ENCODE measurements around the gene C5AR1. TPM values are rescaled to one million over a fixed set of nuclear protein-coding genes. Genes with fewer than 3 reads are reported as not detected.
A peak's percentile ranks its signal among the peaks of the same experiment; 100 is the strongest.

Gene C5AR1
- total RNA-seq, 6 donors from 2014 or later: 20.3 to 87.3 (median 45.1) TPM

GRCh38 chr19:47370045-47370611 is 60.5 kb downstream of the C5AR1 start:
- WGBS, 2 donors: 55 to 63% methylated on average over 4 to 10 of the region's 10 CpGs
- ATAC-seq (ENCODE audit: low FRiP score in 2 of 2): peak; percentile 73

GRCh38 chr19:47371261-47371660 is 61.6 kb downstream of the C5AR1 start:
- H3K36me3 ChIP-seq: peaks cover 24 to 93% (median 74%) of the 10 kb centered on the region in 4 donors

More at GRCh38 chr19:47370045-47370611, 60.5 kb downstream of the C5AR1 start:
- no peaks in the 10 kb centered on the region for H3K9me3 ChIP-seq
- no peak overlapping the region for H3K4me3 ChIP-seq
- DNase-seq: peak in 1 of 2 donors; percentile 78
- H3K27me3 ChIP-seq: no peaks in the 10 kb centered on the region
- H3K36me3 ChIP-seq: peaks cover 13 to 93% (median 68%) of the 10 kb centered on the region in 4 donors
- peak in 1 of 2 donors; percentile 28 for TF ChIP-seq POLR2AphosphoS5 (IDR thresholded peaks at IDR 0.05)
- no peak for TF ChIP-seq CTCF (IDR thresholded peaks at IDR 0.05)
- no peak for TF ChIP-seq EP300 (IDR thresholded peaks at IDR 0.05)
- peak in 1 of 4 donors; percentile 31 for TF ChIP-seq POLR2A (IDR thresholded peaks at IDR 0.05)
- H3K27ac ChIP-seq: peak overlapping the region; percentile 52 to 86 (median 70)
- H3K4me1 ChIP-seq: no peaks in the 10 kb centered on the region

More at GRCh38 chr19:47371261-47371660, 61.6 kb downstream of the C5AR1 start:
- DNase-seq: no peak
- Histone ChIP-seq H3K27ac (peak overlapping the region in 2 of 4 donors; percentile 73 to 86), H3K4me1 (no peaks in the 10 kb centered on the region), H3K27me3 (no peaks in the 10 kb centered on the region), H3K9me3 (no peaks in the 10 kb centered on the region), H3K4me3 (no peak overlapping the region)
- TF ChIP-seq POLR2A (IDR thresholded peaks at IDR 0.05): no peak
- TF ChIP-seq EP300 (IDR thresholded peaks at IDR 0.05): no peak
- TF ChIP-seq CTCF (IDR thresholded peaks at IDR 0.05): no peak
- TF ChIP-seq POLR2AphosphoS5 (IDR thresholded peaks at IDR 0.05): no peak
- WGBS, 2 donors: 91 to 93% methylated on average over 9 of the region's 9 CpGs
- ATAC-seq (ENCODE audit: low FRiP score in 2 of 2): no peak

Other genes starting within 250 kb of the C5AR1 start
- 10 to 100 TPM; 28.6 to 57.6 (median 44.1) TPM for gene ZC3H4, start 196.1 kb upstream of the C5AR1 start, total RNA-seq
- 10 to 100 TPM; 31.1 to 61.2 (median 55.3) TPM for gene SAE1, start 179.0 kb upstream of the C5AR1 start, total RNA-seq
- gene BBC3, start 78.7 kb upstream of the C5AR1 start, total RNA-seq: 10 to 100 TPM in 4 of 6 donors, 1 to 10 TPM in 2; 7.4 to 29.3 (median 15.9) TPM
- 10 to 100 TPM; 18.2 to 91.1 (median 35.0) TPM for gene CCDC9, start 53.3 kb upstream of the C5AR1 start, total RNA-seq
- 10 to 100 TPM in 4 of 6 donors, 1 to 10 TPM in 1, under 1 TPM in 1; 0.59 to 28.3 (median 22.4) TPM for gene INAFM1, start 35.0 kb upstream of the C5AR1 start, total RNA-seq
- gene C5AR2, start 22.3 kb downstream of the C5AR1 start, total RNA-seq: 10 to 100 TPM in 3 of 6 donors, 1 to 10 TPM in 3; 3.8 to 22.9 (median 10.0) TPM
- 10 to 100 TPM in 5 of 6 donors, 1 to 10 TPM in 1; 8.4 to 80.7 (median 19.4) TPM for gene DHX34, start 39.5 kb downstream of the C5AR1 start, total RNA-seq
- gene MEIS3, start 109.7 kb downstream of the C5AR1 start, total RNA-seq: 1 to 10 TPM in 5 of 6 donors, not detected in 1; 1.7 to 7.1 (median 3.8) TPM
- gene SLC8A2, start 162.0 kb downstream of the C5AR1 start, total RNA-seq: under 1 TPM in 3 of 6 donors, not detected in 3; 0.11 to 0.64 (median 0.15) TPM
- gene KPTN, start 174.4 kb downstream of the C5AR1 start, total RNA-seq: 10 to 100 TPM in 2 of 6 donors, 1 to 10 TPM in 4; 3.5 to 15.8 (median 7.4) TPM
- gene NAPA, start 205.2 kb downstream of the C5AR1 start, total RNA-seq: 100 to 1,000 TPM; 107 to 183 (median 152) TPM

Data from upper lobe of left lung (tissue), 6 donors.